SK-N-MC (cell line): ENCODE results near the gene ASB3.

ENCODE experiments used
- DNase-seq: peaks from one replicate; pipeline ENCODE4 v3.0.0-alpha.2; 2011; ENCODE audit warnings: low read depth, low spot score
- H3K27ac ChIP-seq: fragments of 200-600 bp; sonication (generic); 2 replicates; pipeline ENCODE4 v1.5.1; 2016; ENCODE audit warnings: mixed run types
- H3K36me3 ChIP-seq: fragments of 200-600 bp; sonication (generic); 2 replicates; pipeline ENCODE4 v1.6.1; 2017; ENCODE audit warnings: antibody characterized with exemption, low read length, mixed read lengths; ENCODE audit not compliant: insufficient read depth
- H3K4me3 ChIP-seq: fragments of 200-600 bp; sonication (generic); 2 replicates; pipeline ENCODE4 v1.5.1; 2016
- H3K9ac ChIP-seq: fragments of 200-600 bp; sonication (generic); 2 replicates; pipeline ENCODE4 v1.8.0; 2017; ENCODE audit warnings: mixed run types, mixed read lengths; ENCODE audit not compliant: insufficient read length
- H3K9me3 ChIP-seq: fragments of 200-600 bp; sonication (generic); 2 replicates; pipeline ENCODE4 v1.6.1; 2017; ENCODE audit warnings: low read depth, mild to moderate bottlenecking, antibody characterized with exemption, low read length, moderate library complexity, mixed read lengths
- EZH2 ChIP-seq: fragments of 200-600 bp; sonication (generic); IDR thresholded peaks from one replicate; pipeline ENCODE4 v1.6.1; 2017; ENCODE audit warnings: antibody characterized with exemption
- FOXP2 ChIP-seq: optimal IDR thresholded peaks from 2 replicates; pipeline ENCODE3; 2011; ENCODE audit warnings: mild to moderate bottlenecking, moderate library complexity; ENCODE audit not compliant: insufficient read depth; ENCODE audit errors: extremely low read length, control extremely low read depth
- POLR2AphosphoS5 ChIP-seq: IDR thresholded peaks from 2 replicates; pipeline ENCODE4 v1.6.1; 2012; ENCODE audit warnings: mild to moderate bottlenecking, low read depth, low read length, borderline replicate concordance

The ASB3 gene

GRCh38 chr2:53620981-53621380 is 165.8 kb downstream of the ASB3 start:
- no peak for TF ChIP-seq FOXP2
- TF ChIP-seq POLR2AphosphoS5: no peak
- no peak for TF ChIP-seq EZH2
- Histone ChIP-seq H3K9me3 (no peaks in the 10 kb centered on the region), H3K9ac (no peak overlapping the region), H3K36me3 (no peaks in the 10 kb centered on the region), H3K27ac (no peak overlapping the region), H3K4me3 (no peak overlapping the region)
- no peak for DNase-seq
